KMS-11 (cell line): ENCODE measurements around the gene TSNAXIP1.

Experiments
- H2AFZ ChIP-seq: fragments of 200-600 bp; sonication (generic); 2 replicates; pipeline ENCODE4 v1.6.1; 2016; ENCODE audit warnings: antibody characterized with exemption, mixed run types, low read depth
- H3K27ac ChIP-seq: fragments of 200-600 bp; sonication (generic); 2 replicates; pipeline ENCODE4 v1.6.1; 2016; ENCODE audit warnings: mild to moderate bottlenecking, mixed run types
- H3K27me3 ChIP-seq: fragments of 200-600 bp; sonication (generic); 2 replicates; pipeline ENCODE4 v1.6.1; 2017; ENCODE audit warnings: mild to moderate bottlenecking, low read depth, mixed run types, moderate library complexity; ENCODE audit not compliant: insufficient read depth
- H3K36me3 ChIP-seq: fragments of 200-600 bp; sonication (generic); 2 replicates; pipeline ENCODE4 v1.6.1; 2017; ENCODE audit warnings: mild to moderate bottlenecking, mixed run types; ENCODE audit not compliant: insufficient read depth
- H3K4me1 ChIP-seq: fragments of 200-600 bp; sonication (generic); 2 replicates; pipeline ENCODE4 v1.6.1; 2016; ENCODE audit warnings: mild to moderate bottlenecking, low read depth, mixed run types; ENCODE audit not compliant: poor library complexity, severe bottlenecking
- H3K4me2 ChIP-seq: fragments of 200-600 bp; sonication (generic); 2 replicates; pipeline ENCODE4 v1.7.0; 2016; ENCODE audit warnings: mild to moderate bottlenecking, mixed run types
- H3K4me3 ChIP-seq: fragments of 200-600 bp; sonication (generic); IDR thresholded peaks from 2 replicates; pipeline ENCODE4 v1.6.1; 2017; ENCODE audit warnings: low read depth, low read length, mixed read lengths; ENCODE audit not compliant: insufficient read depth
- H3K79me2 ChIP-seq: fragments of 200-600 bp; sonication (generic); 2 replicates; pipeline ENCODE4 v1.6.1; 2016; ENCODE audit warnings: low read depth, mixed run types; ENCODE audit not compliant: insufficient read depth
- H3K9ac ChIP-seq: fragments of 200-600 bp; sonication (generic); 2 replicates; pipeline ENCODE4 v1.6.1; 2016; ENCODE audit warnings: mild to moderate bottlenecking, mixed run types
- H4K20me1 ChIP-seq: fragments of 200-600 bp; sonication (generic); 2 replicates; pipeline ENCODE4 v1.6.1; 2016; ENCODE audit warnings: mild to moderate bottlenecking, mixed run types; ENCODE audit not compliant: insufficient read depth
- TF ChIP-seq, protein P1 (sequence below): fragments of 200-600 bp; sonication (generic); conservative IDR thresholded peaks from 2 replicates; pipeline ENCODE4 v1.6.1; 2017; ENCODE audit warnings: low read depth, mild to moderate bottlenecking, antibody characterized with exemption, low read length, moderate library complexity, mixed read lengths

Gene TSNAXIP1

DNA sequence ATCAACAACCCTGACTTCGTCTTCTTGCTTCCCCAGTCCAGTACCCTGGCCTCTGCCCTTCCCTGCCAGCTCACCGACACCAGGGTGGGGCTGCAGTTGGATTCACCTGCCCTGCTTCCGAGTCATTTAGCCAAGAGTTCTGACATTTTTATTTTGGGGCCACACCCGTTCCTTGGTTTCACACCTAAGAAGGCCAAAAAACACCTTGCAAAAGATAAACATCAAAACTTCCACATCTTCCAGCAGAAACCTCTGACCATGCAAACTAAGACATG, 45.8 kb upstream of the TSNAXIP1 start:
- H3K27ac ChIP-seq, result no peak overlapping the region

DNA sequence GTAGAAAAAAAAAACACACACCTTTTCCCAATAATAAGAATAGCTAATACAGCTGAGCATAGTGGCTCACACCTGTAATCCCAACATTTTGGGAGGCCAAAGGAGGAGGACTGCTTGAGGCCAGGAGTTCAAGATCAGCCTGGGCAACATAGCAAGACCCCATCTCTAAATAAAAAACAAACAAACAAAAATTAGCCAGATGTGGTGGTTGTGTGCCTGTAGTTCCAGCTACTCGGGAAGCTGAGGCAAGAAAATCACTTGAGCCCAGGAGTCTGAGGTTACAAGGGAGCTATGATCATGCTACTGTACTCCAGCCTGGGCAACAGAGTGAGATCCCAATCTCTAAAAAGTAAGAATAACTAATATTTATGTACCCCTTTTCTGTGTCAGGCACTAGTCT, 44.8 kb upstream of the TSNAXIP1 start:
- Histone ChIP-seq H2AFZ (no peak overlapping the region), H3K4me1 (no peaks in the 10 kb centered on the region), H4K20me1 (no peaks in the 10 kb centered on the region), H3K79me2 (no peaks in the 10 kb centered on the region), H3K36me3 (no peaks in the 10 kb centered on the region), H3K9ac (no peak overlapping the region), H3K27me3 (no peaks in the 10 kb centered on the region), H3K27ac (no peak overlapping the region), H3K4me2 (no peak overlapping the region), H3K4me3 (no peak overlapping the region)
- TF ChIP-seq, protein P1, sequence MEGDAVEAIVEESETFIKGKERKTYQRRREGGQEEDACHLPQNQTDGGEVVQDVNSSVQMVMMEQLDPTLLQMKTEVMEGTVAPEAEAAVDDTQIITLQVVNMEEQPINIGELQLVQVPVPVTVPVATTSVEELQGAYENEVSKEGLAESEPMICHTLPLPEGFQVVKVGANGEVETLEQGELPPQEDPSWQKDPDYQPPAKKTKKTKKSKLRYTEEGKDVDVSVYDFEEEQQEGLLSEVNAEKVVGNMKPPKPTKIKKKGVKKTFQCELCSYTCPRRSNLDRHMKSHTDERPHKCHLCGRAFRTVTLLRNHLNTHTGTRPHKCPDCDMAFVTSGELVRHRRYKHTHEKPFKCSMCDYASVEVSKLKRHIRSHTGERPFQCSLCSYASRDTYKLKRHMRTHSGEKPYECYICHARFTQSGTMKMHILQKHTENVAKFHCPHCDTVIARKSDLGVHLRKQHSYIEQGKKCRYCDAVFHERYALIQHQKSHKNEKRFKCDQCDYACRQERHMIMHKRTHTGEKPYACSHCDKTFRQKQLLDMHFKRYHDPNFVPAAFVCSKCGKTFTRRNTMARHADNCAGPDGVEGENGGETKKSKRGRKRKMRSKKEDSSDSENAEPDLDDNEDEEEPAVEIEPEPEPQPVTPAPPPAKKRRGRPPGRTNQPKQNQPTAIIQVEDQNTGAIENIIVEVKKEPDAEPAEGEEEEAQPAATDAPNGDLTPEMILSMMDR, result no peak

More for the DNA sequence above, 45.8 kb upstream of the TSNAXIP1 start:
- Histone ChIP-seq H4K20me1 (no peaks in the 10 kb centered on the region), H2AFZ (no peak overlapping the region), H3K36me3 (no peaks in the 10 kb centered on the region), H3K9ac (no peak overlapping the region), H3K79me2 (no peaks in the 10 kb centered on the region), H3K4me2 (no peak overlapping the region), H3K27me3 (no peaks in the 10 kb centered on the region), H3K4me3 (no peak overlapping the region), H3K4me1 (no peaks in the 10 kb centered on the region)
- TF ChIP-seq, protein P1, result no peak

DNA sequence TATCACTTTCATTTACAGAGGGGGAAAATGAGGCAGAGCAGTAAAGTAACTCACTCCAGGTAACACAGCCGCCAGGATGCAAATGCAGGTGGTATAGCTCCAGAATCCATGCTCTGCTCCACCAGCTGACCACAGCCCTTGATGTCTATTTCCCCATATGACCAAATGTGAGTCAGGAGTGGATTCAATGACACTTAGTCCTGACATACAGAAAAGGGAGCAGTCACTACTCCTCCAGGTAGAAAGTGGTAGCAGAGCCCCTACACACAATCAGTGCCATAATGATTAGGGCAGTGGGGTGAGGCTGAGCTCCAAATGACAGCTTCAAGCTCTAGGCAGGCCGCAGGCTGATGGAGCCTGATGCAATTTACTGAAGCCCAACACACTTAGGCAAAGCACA, 44.3 kb upstream of the TSNAXIP1 start:
- H4K20me1 ChIP-seq, result no peaks in the 10 kb centered on the region
- no peak overlapping the region for H3K27ac ChIP-seq
- TF ChIP-seq, protein P1, result no peak
- no peak overlapping the region for H3K4me2 ChIP-seq
- no peaks in the 10 kb centered on the region for H3K79me2 ChIP-seq
- no peak overlapping the region for H2AFZ ChIP-seq
- no peaks in the 10 kb centered on the region for H3K4me1 ChIP-seq
- no peaks in the 10 kb centered on the region for H3K27me3 ChIP-seq
- no peak overlapping the region for H3K9ac ChIP-seq
- no peak overlapping the region for H3K4me3 ChIP-seq
- H3K36me3 ChIP-seq, result no peaks in the 10 kb centered on the region

DNA sequence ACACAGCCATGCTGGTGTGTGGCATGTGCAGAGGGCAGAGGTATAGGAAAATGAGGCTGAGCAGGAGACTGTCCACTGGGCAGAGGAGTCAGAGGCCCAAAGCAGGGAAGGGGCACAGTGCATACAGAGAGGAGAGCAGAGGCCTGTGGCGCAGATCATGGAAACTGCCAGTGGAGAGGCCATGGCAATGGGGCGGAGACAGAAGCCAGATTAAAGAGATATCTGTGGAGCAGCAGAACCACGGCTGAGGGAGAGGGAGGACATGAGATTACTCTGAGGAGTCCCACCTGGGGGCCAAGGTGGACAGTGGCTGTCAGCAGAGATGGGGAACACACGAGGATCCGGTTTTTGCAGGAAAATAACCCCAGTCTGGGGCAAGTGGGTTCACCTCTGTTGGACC, 43.6 kb upstream of the TSNAXIP1 start:
- no peaks in the 10 kb centered on the region for H3K36me3 ChIP-seq
- H2AFZ ChIP-seq, result no peak overlapping the region
- H3K4me2 ChIP-seq, result no peak overlapping the region
- no peak overlapping the region for H3K27ac ChIP-seq
- H3K4me3 ChIP-seq, result no peak overlapping the region
- H4K20me1 ChIP-seq, result no peaks in the 10 kb centered on the region
- no peak overlapping the region for H3K9ac ChIP-seq
- no peaks in the 10 kb centered on the region for H3K27me3 ChIP-seq
- TF ChIP-seq, protein P1, result no peak
- no peaks in the 10 kb centered on the region for H3K79me2 ChIP-seq
- no peaks in the 10 kb centered on the region for H3K4me1 ChIP-seq

DNA sequence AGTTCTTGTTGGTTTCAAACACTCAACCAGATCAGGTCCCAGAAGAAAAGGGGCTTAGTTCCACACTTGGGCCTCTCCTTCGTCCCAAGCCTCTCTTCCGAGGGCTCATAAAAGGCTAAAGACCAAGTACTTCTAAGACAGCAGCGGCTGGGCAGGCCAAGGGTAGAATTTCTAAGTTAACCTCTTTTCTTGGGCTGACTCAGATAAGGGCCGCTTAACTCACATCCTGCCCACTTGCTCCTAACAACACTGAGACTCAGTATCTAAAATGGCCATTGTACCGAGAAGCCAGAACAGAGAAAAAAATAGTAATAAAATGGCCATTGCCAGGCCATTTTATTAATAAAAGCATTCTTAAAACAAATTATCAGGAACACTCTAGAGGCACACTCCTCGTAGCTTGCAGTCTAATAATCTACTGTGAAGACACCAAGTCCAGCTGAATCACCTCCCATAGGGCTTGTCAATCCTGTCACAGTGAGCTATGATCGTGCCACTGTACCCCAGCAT, 42.5 kb upstream of the TSNAXIP1 start:
- no peaks in the 10 kb centered on the region for H3K79me2 ChIP-seq
- no peaks in the 10 kb centered on the region for H3K36me3 ChIP-seq
- H3K4me2 ChIP-seq, result no peak overlapping the region
- H3K4me1 ChIP-seq, result no peaks in the 10 kb centered on the region
- H3K4me3 ChIP-seq, result no peak overlapping the region
- H4K20me1 ChIP-seq, result no peaks in the 10 kb centered on the region
- no peaks in the 10 kb centered on the region for H3K27me3 ChIP-seq
- no peak overlapping the region for H2AFZ ChIP-seq
- TF ChIP-seq, protein P1, result no peak
- H3K9ac ChIP-seq, result no peak overlapping the region
- no peak overlapping the region for H3K27ac ChIP-seq
